GM23338 (cell line): Measurements from ENCODE around the gene FERMT3. TPM values are rescaled to one million over a fixed set of nuclear protein-coding genes. Genes with fewer than 3 reads are reported as not detected.

ENCODE experiments used
- ATAC-seq: fragments of 200-7000 bp; cut with Tn5 transposase; 3 replicates; pipeline ENCODE4 v1.9.1; 2020
- DNase-seq: peaks from one replicate; pipeline ENCODE4 v3.0.0-alpha.2; 2015; ENCODE audit warnings: low spot score
- H2AFZ ChIP-seq: fragments of 200-600 bp; sonication (generic); 2 replicates; pipeline ENCODE4 v1.8.0; 2016; ENCODE audit warnings: antibody characterized with exemption, mild to moderate bottlenecking, moderate library complexity
- H3F3A ChIP-seq: fragments of 200-600 bp; sonication (generic); replicated peaks from 2 replicates; pipeline ENCODE4 v1.8.0; 2017; ENCODE audit warnings: antibody characterized with exemption, mixed run types, low read depth
- H3K27ac ChIP-seq: fragments of 200-600 bp; sonication (generic); 2 replicates; pipeline ENCODE4 v1.6.1; 2016; ENCODE audit warnings: low read depth
- H3K27me3 ChIP-seq: fragments of 200-600 bp; sonication (generic); 2 replicates; pipeline ENCODE4 v1.8.0; 2016; ENCODE audit warnings: mild to moderate bottlenecking, mixed run types, moderate library complexity; ENCODE audit not compliant: insufficient read depth
- H3K36me3 ChIP-seq: fragments of 200-600 bp; sonication (generic); 2 replicates; pipeline ENCODE4 v1.8.0; 2016; ENCODE audit warnings: mild to moderate bottlenecking; ENCODE audit not compliant: insufficient read depth
- H3K4me1 ChIP-seq: fragments of 200-600 bp; sonication (generic); 2 replicates; pipeline ENCODE4 v1.8.0; 2016; ENCODE audit warnings: mild to moderate bottlenecking, moderate library complexity; ENCODE audit not compliant: insufficient read depth
- H3K4me2 ChIP-seq: fragments of 200-600 bp; sonication (generic); 2 replicates; pipeline ENCODE4 v1.7.1; 2017; ENCODE audit warnings: mixed run types
- H3K4me3 ChIP-seq: fragments of 200-600 bp; sonication (generic); 2 replicates; pipeline ENCODE4 v1.6.1; 2016; ENCODE audit warnings: mixed run types
- H3K79me2 ChIP-seq: fragments of 200-600 bp; sonication (generic); replicated peaks from 2 replicates; pipeline ENCODE4 v1.8.0; 2017; ENCODE audit warnings: mild to moderate bottlenecking; ENCODE audit not compliant: insufficient read depth
- H3K9me2 ChIP-seq: fragments of 200-600 bp; sonication (generic); 2 replicates; pipeline ENCODE4 v1.8.0; 2017; ENCODE audit not compliant: insufficient read depth
- H4K20me1 ChIP-seq: fragments of 200-600 bp; sonication (generic); replicated peaks from 2 replicates; pipeline ENCODE4 v1.8.0; 2017; ENCODE audit warnings: mild to moderate bottlenecking; ENCODE audit not compliant: insufficient read depth
- H3K27ac Mint-ChIP-seq: 2 replicates; pipeline ENCODE4 v1.8.0; 2020; ENCODE audit warnings: inconsistent platforms, mild to moderate bottlenecking, moderate library complexity, mixed read lengths
- H3K27me3 Mint-ChIP-seq: 3 replicates; pipeline ENCODE4 v1.8.0; 2022; ENCODE audit warnings: low read depth, mild to moderate bottlenecking, moderate library complexity, mixed read lengths, inconsistent platforms; ENCODE audit not compliant: insufficient read depth, poor library complexity
- H3K36me3 Mint-ChIP-seq: 3 replicates; pipeline ENCODE4 v1.8.0; 2021; ENCODE audit warnings: low read depth, mild to moderate bottlenecking, inconsistent platforms, moderate library complexity, mixed read lengths
- H3K4me1 Mint-ChIP-seq: 3 replicates; pipeline ENCODE4 v1.8.0; 2020; ENCODE audit warnings: mild to moderate bottlenecking, inconsistent platforms, mixed read lengths
- H3K4me3 Mint-ChIP-seq: 3 replicates; pipeline ENCODE4 v1.8.0; 2021; ENCODE audit warnings: moderate library complexity, mild to moderate bottlenecking, inconsistent platforms, mixed read lengths
- H3K9me3 Mint-ChIP-seq: 3 replicates; pipeline ENCODE4 v1.8.0; 2020; ENCODE audit warnings: moderate library complexity, mild to moderate bottlenecking, inconsistent platforms, mixed read lengths
- EZH2 ChIP-seq: fragments of 200-600 bp; sonication (generic); IDR thresholded peaks from one replicate; pipeline ENCODE4 v1.8.0; 2017; ENCODE audit warnings: antibody characterized with exemption, mild to moderate bottlenecking, low read depth; ENCODE audit not compliant: unreplicated experiment
- ZNF331 ChIP-seq: fragments of 250-450 bp; sonication (Bioruptor Pico); IDR thresholded peaks from 2 replicates; pipeline ENCODE4 v1.5.0; 2020; ENCODE audit warnings: low read depth, mild to moderate bottlenecking, moderate library complexity
- polyA plus RNA-seq: library from polyadenylated mRNA; unstranded; fragments of >200 nt; fragmentation: Nextera tagmentation; extraction: Ambion mirVana; gene quantifications from 2 replicates; pipeline ENCODE4 v1.2.1, GENCODE V29; 2016
- total RNA-seq: library from RNA; depleted of rRNA; stranded (reverse); fragments of >200 nt; shearing (Covaris generic); gene quantifications from 2 replicates; pipeline ENCODE4 v1.2.3, GENCODE V29; 2014
- TF ChIP-seq, protein P1 (sequence below): fragments of 250-450 bp; sonication (Bioruptor Pico); IDR thresholded peaks from 2 replicates; pipeline ENCODE4 v1.5.0; 2020; ENCODE audit warnings: mild to moderate bottlenecking, moderate library complexity

Gene FERMT3
- total and polyA plus RNA-seq, 2 experiments from 2014 or later = 1.5 to 1.6 TPM

DNA sequence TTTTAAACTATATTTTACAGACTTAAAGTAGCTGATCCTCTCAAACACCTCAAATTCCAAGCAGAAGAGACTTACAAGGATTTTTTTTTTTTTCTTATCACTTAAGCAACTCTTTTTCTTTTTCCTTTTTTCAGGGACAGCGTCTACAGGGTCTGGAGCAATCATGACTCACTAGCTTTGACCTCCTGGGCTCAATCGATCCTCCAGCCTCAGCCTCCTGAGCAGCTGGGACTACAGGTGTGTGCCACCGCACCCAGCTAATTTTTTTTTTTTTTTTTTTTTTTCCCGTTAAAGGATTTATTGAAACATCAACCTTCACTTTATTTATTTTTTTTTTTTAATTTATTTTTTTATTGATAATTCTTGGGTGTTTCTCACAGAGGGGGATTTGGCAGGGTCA, 36.1 kb upstream of the FERMT3 start (continued):
- TF ChIP-seq, protein P1, sequence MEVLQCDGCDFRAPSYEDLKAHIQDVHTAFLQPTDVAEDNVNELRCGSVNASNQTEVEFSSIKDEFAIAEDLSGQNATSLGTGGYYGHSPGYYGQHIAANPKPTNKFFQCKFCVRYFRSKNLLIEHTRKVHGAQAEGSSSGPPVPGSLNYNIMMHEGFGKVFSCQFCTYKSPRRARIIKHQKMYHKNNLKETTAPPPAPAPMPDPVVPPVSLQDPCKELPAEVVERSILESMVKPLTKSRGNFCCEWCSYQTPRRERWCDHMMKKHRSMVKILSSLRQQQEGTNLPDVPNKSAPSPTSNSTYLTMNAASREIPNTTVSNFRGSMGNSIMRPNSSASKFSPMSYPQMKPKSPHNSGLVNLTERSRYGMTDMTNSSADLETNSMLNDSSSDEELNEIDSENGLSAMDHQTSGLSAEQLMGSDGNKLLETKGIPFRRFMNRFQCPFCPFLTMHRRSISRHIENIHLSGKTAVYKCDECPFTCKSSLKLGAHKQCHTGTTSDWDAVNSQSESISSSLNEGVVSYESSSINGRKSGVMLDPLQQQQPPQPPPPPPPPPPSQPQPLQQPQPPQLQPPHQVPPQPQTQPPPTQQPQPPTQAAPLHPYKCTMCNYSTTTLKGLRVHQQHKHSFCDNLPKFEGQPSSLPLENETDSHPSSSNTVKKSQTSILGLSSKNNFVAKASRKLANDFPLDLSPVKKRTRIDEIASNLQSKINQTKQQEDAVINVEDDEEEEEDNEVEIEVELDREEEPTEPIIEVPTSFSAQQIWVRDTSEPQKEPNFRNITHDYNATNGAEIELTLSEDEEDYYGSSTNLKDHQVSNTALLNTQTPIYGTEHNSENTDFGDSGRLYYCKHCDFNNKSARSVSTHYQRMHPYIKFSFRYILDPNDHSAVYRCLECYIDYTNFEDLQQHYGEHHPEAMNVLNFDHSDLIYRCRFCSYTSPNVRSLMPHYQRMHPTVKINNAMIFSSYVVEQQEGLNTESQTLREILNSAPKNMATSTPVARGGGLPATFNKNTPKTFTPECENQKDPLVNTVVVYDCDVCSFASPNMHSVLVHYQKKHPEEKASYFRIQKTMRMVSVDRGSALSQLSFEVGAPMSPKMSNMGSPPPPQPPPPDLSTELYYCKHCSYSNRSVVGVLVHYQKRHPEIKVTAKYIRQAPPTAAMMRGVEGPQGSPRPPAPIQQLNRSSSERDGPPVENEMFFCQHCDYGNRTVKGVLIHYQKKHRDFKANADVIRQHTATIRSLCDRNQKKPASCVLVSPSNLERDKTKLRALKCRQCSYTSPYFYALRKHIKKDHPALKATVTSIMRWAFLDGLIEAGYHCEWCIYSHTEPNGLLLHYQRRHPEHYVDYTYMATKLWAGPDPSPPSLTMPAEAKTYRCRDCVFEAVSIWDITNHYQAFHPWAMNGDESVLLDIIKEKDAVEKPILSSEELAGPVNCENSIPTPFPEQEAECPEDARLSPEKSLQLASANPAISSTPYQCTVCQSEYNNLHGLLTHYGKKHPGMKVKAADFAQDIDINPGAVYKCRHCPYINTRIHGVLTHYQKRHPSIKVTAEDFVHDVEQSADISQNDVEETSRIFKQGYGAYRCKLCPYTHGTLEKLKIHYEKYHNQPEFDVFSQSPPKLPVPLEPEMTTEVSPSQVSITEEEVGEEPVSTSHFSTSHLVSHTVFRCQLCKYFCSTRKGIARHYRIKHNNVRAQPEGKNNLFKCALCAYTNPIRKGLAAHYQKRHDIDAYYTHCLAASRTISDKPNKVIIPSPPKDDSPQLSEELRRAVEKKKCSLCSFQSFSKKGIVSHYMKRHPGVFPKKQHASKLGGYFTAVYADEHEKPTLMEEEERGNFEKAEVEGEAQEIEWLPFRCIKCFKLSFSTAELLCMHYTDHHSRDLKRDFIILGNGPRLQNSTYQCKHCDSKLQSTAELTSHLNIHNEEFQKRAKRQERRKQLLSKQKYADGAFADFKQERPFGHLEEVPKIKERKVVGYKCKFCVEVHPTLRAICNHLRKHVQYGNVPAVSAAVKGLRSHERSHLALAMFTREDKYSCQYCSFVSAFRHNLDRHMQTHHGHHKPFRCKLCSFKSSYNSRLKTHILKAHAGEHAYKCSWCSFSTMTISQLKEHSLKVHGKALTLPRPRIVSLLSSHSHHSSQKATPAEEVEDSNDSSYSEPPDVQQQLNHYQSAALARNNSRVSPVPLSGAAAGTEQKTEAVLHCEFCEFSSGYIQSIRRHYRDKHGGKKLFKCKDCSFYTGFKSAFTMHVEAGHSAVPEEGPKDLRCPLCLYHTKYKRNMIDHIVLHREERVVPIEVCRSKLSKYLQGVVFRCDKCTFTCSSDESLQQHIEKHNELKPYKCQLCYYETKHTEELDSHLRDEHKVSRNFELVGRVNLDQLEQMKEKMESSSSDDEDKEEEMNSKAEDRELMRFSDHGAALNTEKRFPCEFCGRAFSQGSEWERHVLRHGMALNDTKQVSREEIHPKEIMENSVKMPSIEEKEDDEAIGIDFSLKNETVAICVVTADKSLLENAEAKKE = no peak

DNA sequence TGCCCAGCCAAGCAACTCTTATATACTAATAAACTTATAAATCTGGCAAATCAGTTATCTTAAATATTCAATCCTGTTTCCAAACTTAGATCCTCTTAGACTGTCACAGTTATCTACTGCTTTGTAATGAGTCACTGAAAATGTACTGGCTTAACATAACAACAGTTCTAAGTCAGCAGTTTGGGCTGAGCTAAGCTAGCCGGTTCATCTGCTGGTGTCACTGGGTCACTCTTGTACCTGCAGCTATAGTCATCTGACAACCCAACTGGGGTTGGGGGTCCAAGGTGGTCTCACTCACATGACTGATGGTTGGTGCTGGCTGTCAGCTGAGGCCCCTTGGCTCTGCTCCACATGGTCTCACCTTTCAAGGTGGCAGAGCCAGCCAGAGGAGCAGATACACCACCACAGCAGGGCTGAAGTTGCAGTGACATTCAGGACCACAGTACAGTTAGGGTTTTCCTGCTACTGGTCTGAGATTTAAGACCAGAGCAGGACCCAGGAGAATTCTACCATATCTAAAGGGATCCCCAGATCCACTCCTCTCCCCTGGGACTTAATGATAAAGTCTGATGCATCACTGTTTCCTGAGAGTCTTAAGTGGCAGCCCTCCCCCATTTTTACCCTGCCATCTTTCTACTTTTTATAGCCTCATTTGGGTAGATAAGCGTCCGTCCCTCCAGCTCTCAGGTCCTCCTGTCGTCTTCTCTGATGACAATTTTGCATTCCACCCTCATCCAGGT, 32.7 kb upstream of the FERMT3 start:
- no peaks in the 10 kb centered on the region for H3K36me3 ChIP-seq
- H3K79me2 ChIP-seq = no peaks in the 10 kb centered on the region
- no peak overlapping the region for H2AFZ ChIP-seq
- H3F3A ChIP-seq = no peaks in the 10 kb centered on the region; the same call in 1 of the 2 replicates
- H3K27ac ChIP-seq = no peak overlapping the region
- H4K20me1 ChIP-seq = no peaks in the 10 kb centered on the region
- no peak overlapping the region for H3K4me3 ChIP-seq
- H3K27ac Mint-ChIP-seq = no peak overlapping the region
- H3K4me3 Mint-ChIP-seq = no peak overlapping the region
- H3K4me1 ChIP-seq = no peaks in the 10 kb centered on the region
- peaks cover 4% of the 10 kb centered on the region; the same call in 1 of the 2 replicates for H3K27me3 ChIP-seq
- H3K27me3 Mint-ChIP-seq = peaks cover 15% of the 10 kb centered on the region
- H3K36me3 Mint-ChIP-seq = peaks cover 22% of the 10 kb centered on the region
- no peak overlapping the region for H3K4me2 ChIP-seq
- ATAC-seq (no peak), DNase-seq (no peak)
- TF ChIP-seq ZNF331 (CRISPR knock-in tag) = peak; percentile 97
- TF ChIP-seq EZH2 = no peak
- peaks cover 4% of the 10 kb centered on the region; the same call in 1 of the 3 replicates for H3K4me1 Mint-ChIP-seq
- H3K9me2 ChIP-seq = no peaks in the 10 kb centered on the region
- peaks cover 21% of the 10 kb centered on the region for H3K9me3 Mint-ChIP-seq
